ENCODE measurements around the gene TUBAL3. TPM values are rescaled to one million over a fixed set of nuclear protein-coding genes. Genes with fewer than 3 reads are reported as not detected.

TUBAL3 gene
- total and polyA plus RNA-seq, 9 of the 15 experiments (the other 6 are each of a cell fraction or from before 2014, with no cell fraction given), result 5.5 to 10.1 (median 6.9) TPM

GRCh38 chr10:5396556-5397300 is 7.9 kb downstream of the TUBAL3 start:
- H3K4me2 ChIP-seq (ENCODE audit: insufficient read depth, low read length), result no peak overlapping the region
- H3K4me3 ChIP-seq, result no peak overlapping the region
- DNase-seq (ENCODE audit: extremely low read depth in 1 of 4, low spot score in 3 of 4), result no peak
- ATAC-seq, result no peak
- no peaks in the 10 kb centered on the region; the same call in 1 of the 2 replicates for H3K9me3 ChIP-seq (replicated peaks; ENCODE audit: control insufficient read depth, insufficient read depth, low read depth, low read length)
- no TSS peak for BruUV-seq (replicated peaks)
- H3K9me1 ChIP-seq (ENCODE audit: control insufficient read depth, insufficient read depth, low read length), result no peaks in the 10 kb centered on the region
- no peak for FAIRE-seq
- no peaks in the 10 kb centered on the region for H3K27me3 ChIP-seq (ENCODE audit: control insufficient read depth in 2 of 2, insufficient read depth in 2 of 2, low read length in 2 of 2)
- in situ Hi-C loops (cut with MboI), result no loop called here
- ChIA-PET CTCF (ENCODE audit: low intra/inter-chr PET ratio) (no interaction called here), POLR2A (interaction anchor here (1.1 kb wide), 1 partner anchor 20 kb away, joined by 3 read pairs; no protein-coding TSS in a partner anchor)
- H3K9ac ChIP-seq (ENCODE audit: insufficient read depth in 1 of 2, low read depth in 2 of 2, low read length in 2 of 2), result no peak overlapping the region
- H3K79me2 ChIP-seq (ENCODE audit: control insufficient read depth, insufficient read depth, low read length), result no peaks in the 10 kb centered on the region
- no peak overlapping the region for H3K27ac ChIP-seq (ENCODE audit: extremely low read depth, low read depth, low read length)
- no peak for TF ChIP-seq KAT8 (IDR thresholded peaks at IDR 0.05; ENCODE audit: low read depth)
- TF ChIP-seq PHB2 (IDR thresholded peaks at IDR 0.05; ENCODE audit: low read depth), result no peak
- no peak for TF ChIP-seq CHD2 (IDR thresholded peaks at IDR 0.05; ENCODE audit: low read depth, low read length)
- TF ChIP-seq TGIF2 (CRISPR knock-in tag; IDR thresholded peaks at IDR 0.05), result no peak
- TF ChIP-seq ZNF311 (CRISPR knock-in tag; IDR thresholded peaks at IDR 0.05), result no peak
- no peak for TF ChIP-seq BRD9 (IDR thresholded peaks at IDR 0.05; ENCODE audit: low read depth, partially characterized antibody)
- TF ChIP-seq MAFK (IDR thresholded peaks at IDR 0.05; ENCODE audit: low read length), result no peak
- TF ChIP-seq PURB (CRISPR knock-in tag; IDR thresholded peaks at IDR 0.05; ENCODE audit: low read depth), result no peak
- no peak for TF ChIP-seq POLR3A (IDR thresholded peaks at IDR 0.05; ENCODE audit: borderline replicate concordance, extremely low read depth, insufficient read depth, insufficient read length)
- no peak for TF ChIP-seq PKNOX1 (IDR thresholded peaks at IDR 0.05)
- no peak for TF ChIP-seq SIX5 (IDR thresholded peaks at IDR 0.05; ENCODE audit: borderline replicate concordance in 1 of 2, insufficient read depth in 1 of 2, low read depth in 1 of 2, low read length in 2 of 2)
- TF ChIP-seq FOXP4 (CRISPR knock-in tag; IDR thresholded peaks at IDR 0.05; ENCODE audit: borderline replicate concordance), result no peak
- TF ChIP-seq NFE2L1 (tag; IDR thresholded peaks at IDR 0.05; ENCODE audit: borderline replicate concordance, low read depth), result no peak
- TF ChIP-seq FOXP1 (CRISPR knock-in tag; IDR thresholded peaks at IDR 0.05), result no peak
- H3K36me3 ChIP-seq (ENCODE audit: control insufficient read depth, insufficient read depth, low read length), result no peaks in the 10 kb centered on the region; the same call in 2 of the 3 replicates
- H2AFZ ChIP-seq (ENCODE audit: low read depth, low read length), result no peak overlapping the region
- intact Hi-C loops (cut with micrococcal nuclease), result no loop called here
- 83% methylated on average over 12 of the region's 12 CpGs for WGBS (ENCODE audit: insufficient coverage, low coverage, missing lambda C conversion rate)
- H4K20me1 ChIP-seq (replicated peaks; ENCODE audit: control insufficient read depth, insufficient read depth, low read length), result no peaks in the 10 kb centered on the region
- no peaks in the 10 kb centered on the region; a peak in 1 of 5 replicates for H3K4me1 ChIP-seq (replicated peaks in 1 of 2; ENCODE audit: control insufficient read depth in 2 of 2, insufficient read depth in 2 of 2, low read length in 2 of 2)

Measured in K562 (cell line).